CD4-positive, alpha-beta T cell treated with Interleukin-15 for 1 hour (primary cell): ENCODE measurements around the gene RNASE12.
"Not testable (repeated sequence)": the region's sequence is repeated elsewhere in the genome, so short reads cannot be mapped to it uniquely, and the experiment has no call there.

ENCODE experiments used
- DNase-seq: peaks from one replicate; pipeline ENCODE4 v3.0.0-alpha.2; 2020

The RNASE12 gene

DNA sequence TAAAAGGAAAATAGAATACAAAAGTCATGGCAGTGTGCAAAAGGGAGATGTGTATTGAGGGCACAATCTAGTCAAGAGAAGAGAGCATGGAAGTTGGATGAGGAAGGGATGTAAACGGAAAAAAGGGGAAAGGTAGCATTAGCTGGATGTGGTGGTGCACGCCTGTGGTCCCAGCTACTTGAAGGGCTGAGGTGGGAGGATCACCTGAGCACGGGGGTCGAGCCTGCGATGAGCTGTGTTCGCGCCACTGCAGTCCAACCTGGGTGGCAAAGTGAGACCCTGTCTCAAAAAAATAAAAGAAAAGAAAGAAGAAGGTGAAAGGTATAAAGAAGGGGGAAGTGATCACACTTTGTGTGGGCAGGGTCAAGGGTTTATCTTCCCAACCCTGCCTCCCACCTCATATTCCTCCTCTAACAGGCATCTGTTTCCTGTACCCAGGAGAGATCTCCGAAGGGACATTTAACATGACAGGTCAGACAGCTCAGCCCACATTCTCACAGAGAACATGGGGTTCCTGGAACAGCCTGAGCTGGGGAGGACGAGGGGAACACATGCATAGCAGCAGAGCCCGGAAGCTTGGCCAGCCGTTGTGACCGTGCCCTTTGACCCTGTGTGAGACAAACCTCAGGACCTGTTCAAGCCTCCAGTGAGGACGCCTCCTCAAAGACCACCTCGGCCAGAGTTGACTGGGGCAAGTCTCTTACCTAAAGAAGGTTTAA, 12.2 kb downstream of the RNASE12 start:
- DNase-seq, result no peak

DNA sequence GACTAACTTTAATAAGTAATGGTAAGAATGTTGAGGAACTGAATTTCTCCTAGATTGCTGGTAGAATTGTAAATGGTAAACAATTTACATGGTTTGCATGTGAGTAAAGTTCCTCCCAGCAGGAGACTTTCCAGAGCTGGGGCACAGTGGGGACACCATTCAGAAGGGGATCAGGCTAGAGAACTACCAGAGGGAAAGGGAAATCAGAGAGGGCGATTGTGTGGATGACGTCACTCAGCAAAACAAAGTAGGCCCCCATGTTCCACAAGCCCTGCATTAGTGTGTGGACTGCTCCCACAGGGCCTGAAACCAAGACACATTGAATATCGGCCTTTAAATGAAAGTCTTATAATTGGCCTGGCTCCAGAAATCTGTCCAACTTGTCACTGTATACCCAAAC, 12.9 kb downstream of the RNASE12 start:
- no peak for DNase-seq

DNA sequence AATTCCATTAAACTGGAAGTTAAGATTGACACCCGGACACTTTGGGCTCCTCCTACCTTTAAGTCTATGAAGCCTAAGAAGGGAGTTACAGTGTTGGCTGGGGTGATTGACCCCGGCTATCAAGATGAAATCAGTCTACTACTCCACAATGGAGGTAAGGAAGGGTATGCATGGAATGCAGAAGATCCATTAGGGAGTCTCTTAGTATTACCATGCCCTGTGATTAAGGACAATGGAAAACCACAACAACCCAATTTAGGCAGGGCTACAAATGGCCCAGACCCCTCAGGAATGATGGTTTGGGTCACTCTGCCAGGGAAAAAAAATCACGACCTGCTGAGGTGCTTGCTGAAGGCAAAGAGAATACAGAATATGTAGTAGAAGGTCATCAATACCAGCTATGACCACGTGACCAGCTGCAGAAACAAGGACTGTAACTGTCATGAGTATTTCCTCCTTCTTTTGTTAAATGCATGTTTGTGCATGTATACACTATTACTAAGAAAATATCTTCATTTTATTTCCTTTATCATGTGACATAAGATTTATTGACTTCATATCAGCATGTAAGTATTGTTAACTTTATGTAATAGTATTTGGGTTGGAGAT, 18.7 kb downstream of the RNASE12 start:
- not testable (repeated sequence) for DNase-seq

DNA sequence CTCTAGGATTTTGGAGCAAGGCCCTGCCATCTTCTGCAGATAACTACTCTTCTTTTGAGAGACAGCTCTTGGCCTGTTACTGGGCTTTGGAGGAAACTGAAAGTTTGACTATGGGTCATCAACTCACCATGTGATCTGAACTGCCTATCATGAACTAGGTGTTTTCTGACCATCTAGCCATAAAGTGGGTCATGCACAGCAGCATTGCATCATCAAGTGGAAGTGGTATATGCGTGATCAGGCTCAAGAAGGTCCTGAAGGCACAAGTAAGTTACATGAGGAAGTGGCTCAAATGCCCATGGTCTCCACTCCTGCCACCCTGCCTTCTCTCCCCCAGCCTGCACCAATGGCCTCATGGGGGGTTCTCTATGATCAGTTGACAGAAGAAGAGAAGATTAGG, 20.5 kb downstream of the RNASE12 start:
- DNase-seq, result not testable (repeated sequence)

DNA sequence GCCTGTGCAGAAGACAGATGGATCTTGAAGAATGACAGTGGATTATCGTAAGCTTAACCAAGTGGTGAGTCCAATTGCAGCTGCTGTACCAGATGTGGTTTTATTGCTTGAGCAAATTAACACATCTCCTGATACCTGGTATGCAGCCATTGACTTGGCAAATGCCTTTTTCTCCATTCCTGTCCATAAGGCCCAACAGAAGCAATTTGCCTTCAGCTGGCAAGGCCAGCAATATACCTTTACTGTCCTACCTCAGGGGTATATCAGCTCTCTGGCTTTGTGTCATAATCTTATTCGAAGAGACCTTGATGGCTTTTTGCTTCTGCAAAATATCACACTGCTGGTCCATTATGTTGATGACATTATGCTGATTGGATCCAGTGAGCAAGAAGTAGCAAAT, 21.3 kb downstream of the RNASE12 start:
- not testable (repeated sequence) for DNase-seq

DNA sequence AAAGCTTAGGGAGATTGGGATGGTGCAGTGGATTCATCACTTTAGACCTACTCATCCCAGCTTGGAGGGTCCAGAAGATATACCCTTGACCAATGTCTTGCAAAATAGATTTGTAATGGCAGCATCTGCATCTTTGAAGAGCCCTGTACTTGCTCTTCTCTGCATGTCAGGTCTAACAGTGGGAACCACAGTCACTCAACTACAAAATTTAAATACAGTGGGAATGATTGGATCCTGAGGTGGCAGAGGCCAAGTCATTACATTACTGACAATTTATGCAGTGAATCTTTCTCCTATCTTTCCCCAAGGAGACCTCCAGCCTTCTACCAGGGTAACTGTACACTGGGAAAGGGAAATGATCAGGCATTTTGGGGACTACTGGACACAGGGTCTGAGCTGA, 22.1 kb downstream of the RNASE12 start:
- DNase-seq, result no peak

DNA sequence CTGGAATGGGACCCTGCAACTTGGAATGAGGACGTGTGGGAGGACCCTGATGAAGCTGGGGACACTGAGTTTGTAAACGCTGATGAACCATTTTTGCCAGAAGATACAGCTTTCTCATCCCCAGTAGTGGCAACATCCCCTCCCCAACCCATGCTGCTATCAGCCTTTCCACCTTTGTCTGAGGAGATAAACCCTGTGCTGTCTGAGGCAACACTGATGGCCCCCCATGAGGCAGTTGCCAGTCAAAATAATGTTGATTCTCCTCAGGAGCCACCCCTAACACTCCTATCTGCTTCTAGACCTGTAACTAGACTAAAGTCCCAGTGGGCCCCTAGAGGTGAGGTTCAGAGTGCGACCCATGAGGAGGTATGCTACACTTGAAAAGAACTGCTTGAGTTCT, 22.8 kb downstream of the RNASE12 start:
- DNase-seq, result no peak

DNA sequence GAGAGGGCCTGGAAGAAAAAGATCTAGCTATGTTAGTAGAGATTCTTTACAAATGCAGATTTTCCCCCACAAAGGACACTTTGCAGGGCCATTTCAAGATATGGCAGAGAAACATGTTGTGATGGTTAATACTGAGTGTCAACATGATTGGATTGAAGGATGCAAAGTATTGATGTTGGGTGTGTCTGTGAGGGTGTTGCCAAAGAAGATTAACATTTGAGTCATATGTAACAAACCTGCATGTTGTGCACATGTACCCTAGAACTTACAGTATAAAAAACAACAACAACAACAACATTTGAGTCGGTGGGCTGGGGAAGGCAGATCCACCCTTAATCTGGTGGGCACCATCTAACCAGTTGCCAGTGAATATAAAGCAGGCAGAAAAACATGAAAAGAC, 24.0 kb downstream of the RNASE12 start:
- not testable (repeated sequence) for DNase-seq

DNA sequence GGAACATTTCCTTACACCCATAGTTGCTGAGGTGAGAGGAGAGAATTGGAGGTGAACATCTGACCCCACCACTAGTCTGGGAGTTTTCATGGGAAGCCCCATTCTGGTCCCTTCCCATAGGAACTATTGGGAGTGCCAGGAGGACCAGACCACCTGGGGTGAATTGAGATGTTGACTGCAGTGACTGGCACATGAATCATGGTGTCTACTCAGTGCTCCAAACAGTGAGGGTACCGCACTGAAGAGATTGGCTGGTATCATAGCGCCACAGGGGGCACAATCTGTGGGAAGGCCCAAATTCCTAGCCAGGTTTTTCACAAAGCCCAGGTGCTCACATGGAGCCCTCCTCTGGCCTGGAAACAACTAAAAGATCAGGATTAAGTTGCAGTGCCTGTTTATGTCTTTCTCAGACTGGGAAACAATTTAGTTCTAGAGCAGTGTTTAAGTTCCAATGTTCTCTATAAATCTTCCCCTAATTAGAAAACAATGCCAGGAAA, 26.6 kb downstream of the RNASE12 start:
- no peak for DNase-seq

DNA sequence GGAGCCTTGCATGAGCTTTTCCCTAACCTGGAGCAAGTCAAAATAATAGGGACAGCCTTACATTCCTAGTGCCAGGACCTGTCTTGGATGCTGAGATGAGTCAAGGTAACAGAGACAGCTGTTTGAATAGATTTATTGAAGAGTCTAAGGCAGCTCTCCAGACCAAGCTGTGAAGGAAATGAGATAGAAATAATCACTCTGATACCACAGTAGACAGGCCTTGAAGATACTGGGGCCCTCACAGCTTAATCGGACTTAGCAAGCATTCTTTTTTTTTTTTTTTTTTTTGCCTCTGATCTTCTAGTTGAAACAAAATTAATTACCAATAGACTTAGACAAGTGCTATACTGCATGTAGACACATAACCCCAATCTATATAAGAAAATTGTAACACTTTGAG, 27.2 kb downstream of the RNASE12 start:
- DNase-seq, result no peak

DNA sequence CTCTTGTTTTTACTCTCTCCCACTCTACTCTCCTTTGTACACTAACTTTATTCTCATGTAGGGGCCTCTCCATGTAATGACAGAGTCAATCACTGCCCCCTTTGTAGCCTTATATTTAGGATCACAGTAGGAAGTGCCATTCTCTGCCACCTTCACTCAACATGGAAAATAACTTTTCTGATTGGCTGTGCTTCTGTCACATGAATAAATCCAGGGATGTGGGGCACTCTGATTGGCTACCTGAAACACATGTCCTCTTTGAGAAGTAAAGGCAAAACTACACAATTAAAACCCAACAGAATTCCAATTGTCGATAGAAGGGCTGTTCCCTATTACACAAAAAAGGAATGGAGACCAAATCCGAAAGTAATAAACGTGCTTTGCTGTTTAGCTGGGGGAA, 30.2 kb downstream of the RNASE12 start, which contains the start of gene RNASE9:
TSS of gene RNASE9 (minus strand) at position 87 of the 400 bp plus-strand sequence.
- DNase-seq, result no peak

DNA sequence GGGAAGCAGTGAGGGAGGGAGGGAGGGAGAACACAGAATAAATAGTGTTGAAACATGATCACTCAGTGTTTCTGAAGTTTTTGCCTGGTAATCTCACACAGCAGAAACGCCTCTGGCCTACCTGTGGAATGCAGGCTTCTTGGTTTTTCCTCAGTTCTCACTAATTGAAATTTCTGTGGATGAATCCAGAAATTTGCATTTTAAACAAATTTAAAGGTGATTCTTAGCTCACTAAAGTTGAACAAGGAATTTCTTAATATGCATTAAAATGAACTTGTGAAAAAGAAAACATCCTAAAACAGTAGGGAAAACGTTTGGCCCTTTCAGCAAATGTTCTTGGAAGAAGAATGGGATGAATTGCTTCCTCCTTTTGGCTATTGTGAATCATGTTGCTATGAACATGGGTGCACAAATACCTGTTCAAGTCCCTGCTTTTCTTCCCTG, 31.7 kb downstream of the RNASE12 start:
- no peak for DNase-seq

DNA sequence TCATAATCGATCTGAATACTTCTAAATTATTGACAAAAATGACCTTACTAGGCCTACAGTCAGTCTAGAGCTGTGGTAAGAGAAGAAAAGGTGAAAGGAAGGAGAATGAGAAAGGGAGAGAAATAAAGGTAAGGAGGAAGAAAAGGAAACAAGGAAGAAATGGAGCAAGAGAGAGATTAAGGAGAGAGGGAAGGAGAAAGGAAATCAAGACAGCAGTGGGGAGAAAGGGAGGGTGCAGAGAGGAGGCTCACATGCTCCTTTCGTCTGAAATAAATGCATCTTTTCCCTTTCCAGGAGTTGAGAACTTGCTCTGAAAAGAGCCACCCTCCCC, 34.0 kb downstream of the RNASE12 start:
- no peak for DNase-seq

DNA sequence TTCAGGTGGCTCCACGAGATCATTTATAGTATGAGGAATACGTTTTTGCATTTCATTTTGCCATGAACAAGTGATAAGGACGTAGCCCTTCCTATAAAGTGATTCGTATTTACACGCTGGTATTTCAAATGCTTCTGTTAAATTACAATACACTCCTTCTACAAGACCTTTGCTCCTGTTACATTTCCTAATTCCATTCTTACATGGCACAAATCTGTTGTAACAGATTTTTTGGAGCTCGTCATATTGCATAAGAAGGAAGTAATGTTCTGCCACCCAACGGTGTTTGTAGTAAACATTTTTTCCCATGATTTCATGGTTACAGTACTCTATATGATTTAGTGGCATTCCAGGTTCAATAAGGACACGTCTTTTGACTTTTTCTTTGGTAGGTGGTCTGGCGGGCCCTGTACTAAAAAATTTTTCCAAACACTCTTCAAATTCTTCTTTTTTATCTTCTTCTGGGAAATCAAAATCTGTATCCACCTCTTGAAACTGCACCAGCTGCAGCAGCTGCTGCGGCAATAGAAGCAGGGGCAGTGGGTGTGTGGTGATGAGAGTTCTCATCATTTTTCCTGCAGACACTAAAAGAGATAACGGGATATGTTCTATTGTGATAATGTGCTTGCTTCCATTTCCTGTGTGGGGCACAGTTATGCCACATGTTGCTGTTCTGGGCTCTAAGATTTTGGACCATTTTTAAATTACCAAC, 34.5 kb downstream of the RNASE12 start:
- no peak for DNase-seq

DNA sequence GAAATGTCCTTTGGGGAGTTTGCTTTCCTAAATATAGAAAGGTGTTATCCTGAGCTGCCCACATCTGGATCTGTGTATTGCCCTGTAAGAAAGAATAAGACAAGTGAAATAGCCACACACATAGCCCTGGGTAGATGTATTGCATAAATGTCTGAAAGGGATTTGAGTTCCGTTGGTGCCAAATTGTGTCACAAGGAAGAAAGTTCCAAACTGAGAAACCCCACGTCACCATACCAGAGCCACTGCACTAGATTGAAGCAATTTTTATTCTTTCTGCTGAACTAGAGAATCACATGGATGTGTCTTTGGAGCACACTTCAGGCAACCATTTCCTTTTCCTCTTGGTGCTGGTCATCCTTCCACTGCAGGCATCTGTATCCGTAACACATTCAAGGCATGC, 35.3 kb downstream of the RNASE12 start:
- DNase-seq, result no peak

DNA sequence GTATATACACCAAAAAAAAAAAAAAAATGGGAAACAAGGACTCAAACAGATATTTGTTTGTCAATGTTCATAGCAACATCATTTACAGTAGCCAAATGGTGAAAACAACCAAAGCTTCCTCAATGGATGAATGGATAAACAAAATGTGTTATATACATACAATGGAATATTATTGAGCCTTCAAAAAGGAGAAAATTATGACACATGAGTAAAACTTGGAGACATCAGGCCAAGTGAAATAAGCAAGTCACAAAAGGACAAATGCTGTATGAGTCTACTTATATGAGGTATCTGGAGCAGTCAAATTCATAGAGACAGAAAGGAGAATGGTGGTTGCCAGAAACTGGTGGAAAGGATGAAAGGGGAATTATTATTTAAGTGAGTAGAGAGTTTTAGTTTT, 38.2 kb downstream of the RNASE12 start:
- no peak for DNase-seq

DNA sequence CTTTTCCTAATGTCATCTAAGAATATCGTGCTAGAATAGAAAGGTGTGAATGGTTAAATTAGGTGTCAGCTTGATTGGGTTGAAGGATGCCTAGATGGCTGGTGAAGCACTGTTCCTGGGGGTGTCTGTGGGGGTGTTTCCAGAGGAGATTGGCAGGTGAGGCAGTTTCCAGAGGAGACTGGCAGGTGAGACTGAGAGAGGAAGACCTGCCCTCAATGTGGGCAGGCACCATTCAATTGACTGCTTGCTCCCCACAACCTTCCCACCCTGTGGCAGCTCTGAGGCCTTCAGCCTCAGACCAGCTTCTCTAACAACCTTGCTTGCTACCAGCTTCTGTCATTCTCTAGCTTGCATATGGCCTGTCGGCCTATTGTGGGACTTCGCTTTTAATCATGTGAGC, 39.6 kb downstream of the RNASE12 start:
- DNase-seq, result no peak

DNA sequence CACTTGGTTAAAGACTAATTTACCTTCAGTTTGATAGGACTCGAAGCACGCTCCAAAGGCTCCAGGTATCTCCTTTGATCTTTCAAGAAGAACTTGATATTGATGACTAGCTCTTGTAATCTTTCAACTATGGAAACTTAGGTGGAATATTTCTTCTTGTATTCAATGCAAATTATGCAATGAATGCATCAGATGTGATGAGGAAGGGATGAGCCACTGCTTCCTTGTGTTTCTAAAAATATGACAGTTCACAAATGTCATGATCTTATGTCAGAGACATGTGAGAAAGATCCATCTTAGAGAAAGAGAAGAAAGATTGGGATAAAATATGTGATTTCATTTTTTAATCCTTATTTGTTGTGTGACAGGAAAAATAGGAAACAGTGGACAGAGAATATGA, 40.2 kb downstream of the RNASE12 start:
- DNase-seq, result no peak

DNA sequence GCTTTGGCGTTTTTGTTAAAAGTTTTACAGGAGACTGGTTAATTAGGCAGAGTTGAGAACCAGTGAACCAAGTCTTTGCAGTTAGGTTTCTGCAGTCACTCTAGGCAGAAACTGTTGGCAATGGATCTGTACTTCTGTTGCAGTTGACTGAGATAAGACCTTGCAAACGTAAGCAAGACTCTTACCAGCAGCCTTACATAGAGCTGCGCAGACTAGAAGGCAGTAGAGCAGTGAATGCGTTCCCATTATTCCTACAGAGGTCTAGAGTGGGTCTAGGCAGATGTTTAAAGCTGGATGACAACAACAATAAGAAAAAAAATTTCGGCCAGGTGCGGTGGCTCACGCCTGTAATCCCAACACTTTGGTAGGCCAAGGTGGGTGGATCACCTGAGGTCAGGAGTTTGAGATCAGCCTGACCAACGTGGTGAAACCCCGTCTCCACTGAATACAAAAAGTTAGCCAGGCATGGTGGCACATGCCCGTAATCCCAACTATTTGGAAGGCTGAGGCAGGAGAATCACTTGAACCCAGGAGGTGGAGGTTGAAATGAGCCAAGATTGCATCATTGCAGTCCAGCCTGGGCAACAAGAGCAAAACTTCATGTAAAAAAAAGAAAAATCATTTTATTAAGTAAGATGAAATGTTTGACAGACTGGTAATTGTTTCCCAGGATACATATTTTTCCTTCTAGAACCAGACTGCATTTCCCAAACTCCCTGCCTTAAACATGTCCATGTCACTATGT, 42.6 kb downstream of the RNASE12 start:
- no peak for DNase-seq

DNA sequence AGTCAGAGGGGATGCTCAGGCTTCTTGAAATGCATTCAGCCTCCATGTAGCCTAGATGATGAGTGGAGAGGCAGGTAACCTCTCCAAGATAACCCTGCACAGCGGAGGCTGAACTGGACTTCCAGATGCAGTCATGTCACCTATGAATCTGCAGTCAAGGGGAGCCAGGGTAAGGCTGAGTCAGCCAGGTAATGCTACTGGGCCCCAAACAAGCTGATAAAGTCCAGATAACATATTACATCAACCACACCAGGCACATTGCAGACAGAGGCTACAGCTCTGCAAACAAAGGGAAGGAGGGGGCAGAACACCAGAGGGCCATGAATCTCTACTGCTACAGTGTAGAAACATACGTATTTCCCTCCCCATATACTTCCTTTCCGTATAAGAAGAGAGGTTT, 44.3 kb downstream of the RNASE12 start:
- no peak for DNase-seq
